ENCODE data around the gene SLC12A7. TPM values are rescaled to one million over a fixed set of nuclear protein-coding genes. Genes with fewer than 3 reads are reported as not detected.

Gene SLC12A7
- polyA plus RNA-seq, 4 donors = 28.8 to 48.2 (median 41.8) TPM

GRCh38 chr5:1013948-1014301 lies 97.9 kb downstream of the SLC12A7 start:
- DNase-seq (ENCODE audit: low read depth in 4 of 4, low spot score in 2 of 4) = no peak

DNA sequence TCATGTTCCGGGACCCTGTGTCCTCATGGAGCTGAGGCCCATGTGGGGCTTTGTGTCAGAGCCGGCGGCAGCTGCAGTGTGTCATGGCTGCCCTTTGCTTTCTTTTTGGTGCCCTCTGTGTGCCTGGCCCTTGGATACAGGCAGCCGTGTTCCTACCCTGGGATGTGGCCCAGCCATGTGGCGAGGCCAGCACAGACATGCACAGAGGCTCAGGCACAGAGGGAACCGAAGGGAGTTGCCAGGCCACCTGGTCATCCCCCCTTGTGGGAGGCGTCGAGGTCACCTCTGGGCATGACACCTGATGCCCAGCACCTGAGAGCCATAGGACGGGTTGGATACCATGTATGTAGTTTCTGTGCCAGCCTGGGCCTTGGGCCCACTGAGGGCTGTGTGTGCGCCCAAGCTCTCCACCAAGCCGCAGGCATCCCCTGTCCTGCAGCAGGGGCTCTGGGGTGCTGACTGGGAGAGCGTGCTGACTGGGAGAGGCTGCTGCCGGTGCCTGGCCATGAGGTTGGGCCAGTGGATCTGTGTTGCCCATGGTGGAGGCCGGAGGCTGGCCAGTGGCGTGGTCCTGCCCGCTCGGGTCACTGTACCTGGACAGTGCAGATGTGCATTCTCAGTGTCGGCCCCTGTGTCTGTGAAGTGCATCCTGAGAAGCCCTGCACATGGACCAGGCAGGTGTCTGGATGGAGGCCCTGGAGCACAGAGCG lies 98.5 kb downstream of the SLC12A7 start:
- DNase-seq (ENCODE audit: low read depth in 4 of 4, low spot score in 2 of 4) = no peak

DNA sequence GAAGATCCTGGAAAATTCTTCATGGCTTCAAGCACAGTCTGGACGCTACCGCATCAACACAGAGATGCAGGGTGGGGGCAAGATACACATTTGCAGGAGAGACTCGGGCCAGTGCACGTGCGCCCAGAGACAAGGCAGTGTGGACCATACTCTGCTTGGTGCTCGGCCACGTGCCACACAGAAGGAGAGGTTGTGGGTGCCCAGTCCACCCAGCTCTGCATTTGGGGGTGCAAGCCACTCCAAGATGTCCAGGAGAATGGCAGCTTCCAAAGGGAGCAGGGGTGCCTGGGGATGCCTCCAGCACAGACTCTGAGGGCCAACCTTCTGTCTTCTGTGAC lies 99.0 kb downstream of the SLC12A7 start:
- no peak for DNase-seq (ENCODE audit: low read depth in 4 of 4, low spot score in 2 of 4)

DNA sequence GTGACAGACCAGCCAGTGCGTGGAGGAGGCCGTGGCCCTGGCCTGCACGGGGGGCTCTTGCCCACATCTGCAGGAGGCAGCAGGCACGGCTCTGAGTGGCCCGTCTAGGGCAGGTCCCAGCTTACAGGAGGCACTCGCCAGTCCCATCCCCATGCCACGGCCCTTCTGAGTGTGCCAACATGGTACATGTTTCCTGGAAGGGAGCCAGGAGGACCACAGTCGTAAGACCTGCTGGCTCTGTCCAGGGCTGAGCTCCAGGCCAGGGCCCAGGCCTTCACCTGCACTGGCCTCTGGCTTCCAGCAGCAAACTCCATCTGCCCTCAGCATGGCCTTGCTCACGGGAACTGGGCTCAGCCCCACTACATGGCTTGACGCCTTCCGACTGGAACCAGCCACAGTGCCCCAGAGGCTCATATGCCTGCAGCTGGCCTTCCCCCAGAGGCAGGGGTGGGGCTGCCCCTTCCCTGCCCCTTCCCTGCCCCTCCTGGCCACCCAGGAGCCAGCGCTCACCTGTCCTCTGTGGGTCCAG lies 99.5 kb downstream of the SLC12A7 start:
- DNase-seq (ENCODE audit: low read depth in 4 of 4, low spot score in 2 of 4) = no peak

GRCh38 chr5:1011741-1012312 lies 100.0 kb downstream of the SLC12A7 start:
- DNase-seq (ENCODE audit: low read depth in 4 of 4, low spot score in 2 of 4) = no peak

GRCh38 chr5:1011226-1011631 lies 100.6 kb downstream of the SLC12A7 start:
- no peak for DNase-seq (ENCODE audit: low read depth in 4 of 4, low spot score in 2 of 4)

- no peak for DNase-seq (ENCODE audit: low read depth in 4 of 4, low spot score in 2 of 4)
Measured at GRCh38 chr5:1010641-1011046, 101.2 kb downstream of the SLC12A7 start.

DNA sequence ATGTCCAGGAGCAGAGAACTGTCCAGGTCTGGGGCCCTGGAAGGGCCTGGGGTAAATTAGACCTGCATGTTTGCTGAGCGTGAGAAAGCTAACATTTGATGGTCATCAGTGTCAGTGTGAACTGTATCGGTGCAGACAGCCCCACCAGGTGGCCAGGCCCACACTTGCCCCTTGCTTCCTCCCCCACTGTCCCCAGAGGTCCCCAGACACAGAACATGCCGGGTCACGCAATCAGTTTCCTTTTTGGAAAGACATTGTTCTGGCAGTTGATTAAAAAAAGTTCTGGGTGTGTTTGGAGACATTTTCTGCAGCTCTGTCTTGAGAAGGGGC lies 101.7 kb downstream of the SLC12A7 start:
- DNase-seq (ENCODE audit: low read depth in 4 of 4, low spot score in 2 of 4) = no peak

DNA sequence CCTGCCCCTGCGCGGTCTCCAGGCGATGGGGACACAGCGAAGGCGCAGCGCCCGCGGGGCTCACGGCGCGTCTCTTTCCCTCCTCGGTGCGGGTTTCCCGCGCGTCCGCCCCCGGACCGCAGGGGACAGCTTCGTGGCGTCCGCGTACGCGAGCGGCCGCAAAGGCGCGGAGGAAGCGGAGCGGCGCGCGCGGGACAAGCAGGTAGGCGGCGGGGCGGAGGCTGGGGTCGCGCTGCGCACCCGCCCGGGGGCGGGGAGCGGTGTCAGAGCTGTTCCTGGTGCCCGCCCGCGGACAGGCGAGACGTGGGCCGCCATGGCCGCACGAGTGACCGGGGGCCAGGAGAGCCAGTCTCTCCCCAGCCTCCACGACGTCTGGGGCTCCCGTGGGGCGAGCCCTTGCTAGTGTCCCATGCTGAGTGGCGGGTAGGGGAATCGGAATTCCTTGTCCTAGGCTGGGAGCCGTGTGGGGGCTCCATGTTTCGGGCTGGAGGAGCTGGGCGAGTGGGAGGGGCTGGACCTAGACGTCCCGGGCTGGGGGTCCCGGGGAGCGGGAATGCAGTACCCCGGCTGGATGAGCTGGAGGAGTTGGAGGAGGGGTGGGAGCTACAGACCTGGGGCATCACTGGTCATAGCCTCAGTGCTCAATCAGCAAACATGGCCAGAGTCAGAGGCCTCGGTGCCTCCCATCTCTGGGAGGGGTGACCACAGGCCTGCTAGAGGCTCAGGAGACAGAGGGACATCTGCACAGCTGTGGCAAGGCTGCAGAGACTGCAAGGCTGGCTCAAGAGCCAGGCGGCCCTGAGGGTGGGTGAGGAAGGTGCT lies 102.3 kb downstream of the SLC12A7 start:
- no peak for DNase-seq (ENCODE audit: low read depth in 4 of 4, low spot score in 2 of 4)

DNA sequence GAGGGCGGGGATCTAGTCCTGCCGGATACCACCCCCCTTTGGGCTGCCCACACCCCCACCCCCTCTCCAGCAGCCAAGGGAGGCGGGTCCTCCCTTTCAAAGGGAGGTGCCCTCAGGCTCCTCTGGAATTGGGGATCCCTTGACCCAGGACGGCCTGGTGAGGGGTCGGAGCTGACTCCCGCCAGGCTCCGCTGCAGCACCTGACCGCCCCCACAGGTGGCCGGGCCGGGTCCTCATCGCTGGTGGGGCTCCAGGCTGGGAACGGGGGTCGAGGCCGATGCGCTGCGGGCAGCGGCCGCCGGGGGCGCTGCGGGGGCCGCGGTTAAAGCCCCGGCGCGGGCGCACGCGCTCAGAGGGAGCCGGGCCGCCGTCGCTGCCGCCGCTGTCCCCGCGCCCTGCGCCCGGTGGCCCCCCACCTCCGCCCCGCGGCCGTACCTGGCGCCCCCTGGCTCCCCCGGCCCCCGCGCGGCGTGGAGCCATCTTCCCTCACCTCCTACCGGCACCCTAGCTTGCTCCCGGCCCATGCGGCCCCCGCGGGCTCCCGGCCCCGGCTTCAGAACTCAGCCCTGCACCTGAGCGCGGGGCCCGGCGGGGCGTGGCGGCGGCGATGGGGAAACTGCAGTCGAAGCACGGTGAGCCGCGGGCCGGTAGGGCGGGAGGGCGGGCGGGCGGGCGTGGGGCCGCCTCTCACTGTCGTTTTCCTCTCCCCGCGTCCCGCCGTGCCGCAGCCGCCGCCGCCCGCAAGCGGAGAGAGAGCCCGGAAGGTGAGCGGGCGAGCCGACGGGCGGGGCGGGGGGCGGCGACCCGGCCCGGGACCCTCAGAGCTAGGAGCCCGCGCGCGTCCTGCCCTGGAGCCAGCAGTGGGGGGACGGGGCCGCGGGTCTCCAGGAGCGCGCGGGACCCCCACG lies 103.2 kb downstream of the SLC12A7 start, which contains the start of gene NKD2:
TSS of gene NKD2 (plus strand) at position 352 of the 908 bp plus-strand sequence. CDS start at position 608, 256 bp downstream.
- DNase-seq (ENCODE audit: low read depth in 4 of 4, low spot score in 2 of 4) = no peak

DNA sequence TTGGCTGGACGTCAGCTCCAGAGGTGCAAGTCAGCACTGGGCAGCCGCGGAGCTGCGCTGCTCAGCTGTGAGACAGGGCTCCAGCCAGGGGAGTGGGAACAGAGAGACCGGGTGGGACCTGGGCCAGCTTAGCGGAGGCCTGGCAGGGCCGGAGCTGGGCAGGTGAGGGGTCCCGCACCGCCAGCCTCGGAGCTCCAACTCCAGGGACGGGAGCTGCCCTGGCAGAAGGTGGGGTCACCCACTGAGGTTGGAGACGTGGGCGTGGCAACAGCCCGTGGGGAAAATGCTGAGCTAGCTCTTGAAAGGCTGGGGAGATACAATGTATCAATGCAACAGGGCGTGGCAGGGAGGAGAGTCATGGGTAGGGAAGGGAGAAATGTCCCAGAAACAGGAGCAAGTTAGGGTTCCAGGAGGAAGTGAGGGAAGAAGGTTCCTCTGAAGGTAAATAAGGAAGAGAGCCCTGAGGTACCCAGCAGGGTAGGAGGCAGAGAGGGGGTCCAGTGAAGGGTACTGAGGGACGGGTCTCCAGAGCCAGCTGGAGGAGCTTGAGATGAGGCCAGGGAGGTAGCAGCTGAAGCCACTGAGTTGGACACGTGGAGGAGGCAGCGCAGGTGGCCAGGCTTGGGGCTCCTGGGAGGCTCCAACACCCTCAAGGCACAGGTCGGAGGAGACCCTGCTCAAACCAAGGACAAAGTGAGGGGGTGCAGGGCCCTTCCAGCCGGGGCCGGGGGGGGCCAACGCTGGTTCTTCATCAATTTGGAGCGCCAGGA lies 104.0 kb downstream of the SLC12A7 start:
- no peak for DNase-seq (ENCODE audit: low read depth in 4 of 4, low spot score in 2 of 4)

GRCh38 chr5:1007221-1007680 lies 104.6 kb downstream of the SLC12A7 start:
- no peak for DNase-seq (ENCODE audit: low read depth in 4 of 4, low spot score in 2 of 4)

GRCh38 chr5:1006656-1007071 lies 105.2 kb downstream of the SLC12A7 start:
- DNase-seq (ENCODE audit: low read depth in 4 of 4, low spot score in 2 of 4) = no peak

DNA sequence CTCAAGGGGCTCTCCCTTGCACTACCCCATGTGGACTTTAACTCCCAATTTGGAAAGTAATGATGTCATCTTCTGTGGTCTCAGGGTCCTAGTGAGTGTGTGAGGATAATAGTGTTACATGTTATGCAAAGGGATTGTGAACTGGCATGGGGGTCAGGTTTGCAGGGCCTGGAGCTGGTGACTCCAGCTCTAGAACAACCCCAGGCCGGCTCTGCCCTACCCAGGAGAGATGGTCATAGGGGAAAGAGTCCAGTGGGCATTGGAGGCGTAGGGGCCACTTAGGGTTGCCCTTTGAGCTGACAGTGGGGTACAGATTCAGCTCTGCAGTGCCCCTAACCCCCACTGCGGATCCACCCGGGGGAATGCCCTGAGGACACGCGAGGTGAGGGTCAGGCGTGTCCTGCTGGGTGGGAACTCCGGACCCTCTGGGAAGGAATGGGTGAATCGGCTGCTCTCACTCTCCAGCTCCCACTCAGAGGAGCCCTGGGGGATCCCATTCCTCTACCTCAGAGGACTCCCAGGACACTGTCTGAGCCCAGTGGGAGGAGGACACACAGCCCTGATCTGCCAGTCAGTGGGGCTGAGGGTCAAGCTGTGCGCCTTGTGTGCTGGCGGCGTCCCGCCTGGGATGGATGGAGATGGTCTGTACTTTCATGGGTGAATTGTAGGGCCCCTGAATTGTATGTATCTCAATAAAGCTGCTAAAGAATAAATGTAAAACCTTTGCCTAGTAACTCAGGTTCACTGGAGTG lies 105.8 kb downstream of the SLC12A7 start:
- DNase-seq (ENCODE audit: low read depth in 4 of 4, low spot score in 2 of 4) = no peak

DNA sequence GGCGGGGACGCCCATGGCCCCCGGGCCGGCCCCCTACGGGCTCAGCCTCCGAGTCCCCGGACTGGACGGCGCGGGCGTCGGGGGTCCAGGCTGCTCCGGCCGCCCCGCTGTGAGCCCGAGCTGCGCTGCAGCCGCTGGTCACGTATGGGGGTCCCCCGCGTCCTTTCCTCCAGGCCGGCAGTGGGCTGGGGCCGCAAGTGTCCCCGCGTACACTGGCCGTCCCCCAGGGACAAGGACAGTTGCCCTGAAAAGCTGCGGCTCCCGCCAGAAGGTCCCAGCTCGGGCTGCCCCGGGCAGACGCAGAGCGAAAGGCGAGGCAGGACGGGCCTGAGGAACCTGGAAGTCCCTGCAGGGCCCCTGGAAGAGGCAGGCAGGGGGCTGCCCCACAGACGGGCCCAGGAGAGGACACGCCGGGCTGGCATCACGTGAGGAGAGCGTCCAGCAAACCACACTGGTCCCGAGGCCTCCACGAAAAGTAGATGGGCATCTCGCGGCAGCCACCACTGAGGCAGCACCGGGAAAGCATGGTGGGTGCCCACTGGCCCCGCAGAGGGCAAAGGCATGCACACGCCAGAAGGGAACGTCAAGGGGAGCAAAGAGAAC lies 106.5 kb downstream of the SLC12A7 start:
- no peak for DNase-seq (ENCODE audit: low read depth in 4 of 4, low spot score in 2 of 4)

DNA sequence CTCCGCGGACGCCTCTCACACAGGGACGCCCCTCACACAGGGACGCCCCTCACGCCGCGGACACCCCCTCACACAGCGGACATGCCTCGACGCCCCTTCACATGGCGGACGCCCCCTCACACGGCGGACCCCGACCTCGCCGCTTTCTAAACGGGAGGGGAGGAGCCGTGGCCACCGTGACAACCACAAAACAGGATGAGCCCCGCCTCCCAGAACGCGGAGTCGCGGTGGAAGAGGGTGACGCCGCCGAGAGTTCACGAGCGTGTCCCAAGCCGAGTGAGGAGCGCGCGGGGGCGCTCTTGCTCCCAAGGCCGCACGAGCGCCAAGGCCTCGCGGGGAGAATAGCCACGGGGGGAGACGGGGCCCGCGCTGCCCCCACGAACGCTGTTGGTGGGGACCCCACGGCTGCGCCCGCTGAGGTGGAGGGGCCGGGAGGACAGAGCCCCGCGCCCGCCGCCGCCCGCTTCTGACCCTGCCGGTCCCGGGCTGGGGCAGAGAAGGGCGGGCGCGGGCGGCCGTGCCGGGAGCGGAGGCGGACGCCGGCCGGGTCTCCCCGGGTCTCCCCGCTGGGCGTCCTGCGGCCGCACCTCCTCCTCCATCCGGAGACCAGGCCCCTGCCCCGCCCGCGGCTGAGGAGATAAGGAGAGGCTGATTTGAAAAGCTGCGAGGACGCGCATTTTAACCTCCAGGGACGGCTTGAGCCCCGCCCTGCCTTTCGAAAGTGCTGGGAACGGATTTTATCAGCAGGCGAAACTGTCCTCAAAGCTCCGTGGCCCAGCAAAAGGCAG lies 107.2 kb downstream of the SLC12A7 start:
- peak in 1 of 4 donors; percentile 57 for DNase-seq (ENCODE audit: low read depth in 4 of 4, low spot score in 2 of 4)

DNA sequence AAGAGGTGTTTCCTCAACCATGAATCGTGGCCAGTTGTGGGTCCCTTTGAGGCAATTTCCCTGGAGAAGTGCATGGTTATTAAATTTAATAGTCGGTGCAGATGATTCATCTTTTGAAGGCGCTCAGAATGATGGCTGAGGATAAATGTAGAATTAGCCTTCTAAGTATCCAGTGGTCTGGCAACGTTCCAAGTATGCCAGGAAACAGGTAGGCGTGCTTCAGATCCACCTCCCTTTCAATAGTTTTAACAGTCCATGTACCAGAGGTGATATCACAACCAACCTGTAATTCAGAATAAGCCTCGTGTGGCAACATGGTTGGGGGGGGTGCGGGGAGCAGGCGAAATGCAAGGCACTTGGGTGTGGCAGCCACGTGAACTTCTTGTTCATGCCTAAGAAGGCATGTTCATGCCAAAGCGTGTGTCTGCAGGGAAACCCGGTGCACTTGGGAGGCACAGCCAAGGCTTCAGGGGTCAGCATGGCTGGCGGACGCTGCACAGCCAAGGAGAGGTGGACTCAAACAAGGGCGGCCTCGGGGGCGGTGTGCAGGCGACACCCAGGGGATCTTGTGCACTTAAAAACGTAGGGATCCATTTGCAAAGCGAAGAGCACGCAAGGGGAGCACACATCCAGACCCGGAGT lies 108.4 kb downstream of the SLC12A7 start:
- DNase-seq (ENCODE audit: low read depth in 4 of 4, low spot score in 2 of 4) = no peak

Data from left renal cortex interstitium (tissue), 4 donors.